HG03280 (cell line): Measurements from ENCODE around the gene PRAMEF1.
"Not testable (repeated sequence)": the region's sequence is repeated elsewhere in the genome, so short reads cannot be mapped to it uniquely, and the experiment has no call there.

Experiments used
- ATAC-seq: cut with Tn5 transposase; IDR thresholded peaks from one replicate; pipeline ENCODE4 v1.9.1; 2021; ENCODE audit warnings: mild to moderate bottlenecking, moderate library complexity; ENCODE audit not compliant: unreplicated experiment

Gene PRAMEF1

GRCh38 chr1:12791097-12791496, at the start of gene PRAMEF1:
TSS of gene PRAMEF1 (plus strand) at chr1:12791397. CDS start at chr1:12793228, 1,831 bp downstream.
- ATAC-seq: not testable (repeated sequence)

DNA sequence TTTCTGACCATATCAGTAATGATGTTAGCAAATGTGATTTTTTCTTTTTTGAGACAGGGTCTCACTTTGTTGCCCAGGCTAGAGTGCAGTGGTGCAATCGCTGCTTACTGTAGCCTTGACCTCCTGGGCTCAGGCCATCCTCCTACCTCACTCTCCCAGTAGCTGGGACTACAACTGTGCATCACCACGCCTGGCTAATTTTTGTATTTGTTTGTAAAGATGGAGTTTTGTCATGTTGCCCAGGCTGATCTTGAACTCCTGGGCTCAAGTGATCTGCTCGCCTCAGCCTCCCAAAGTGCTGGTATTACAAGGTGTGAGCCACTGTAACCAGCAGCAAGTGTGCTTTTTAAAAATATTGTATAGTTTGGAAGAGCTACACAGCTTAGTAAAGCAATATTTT, 49.3 kb upstream of the PRAMEF1 start:
- no peak for ATAC-seq

DNA sequence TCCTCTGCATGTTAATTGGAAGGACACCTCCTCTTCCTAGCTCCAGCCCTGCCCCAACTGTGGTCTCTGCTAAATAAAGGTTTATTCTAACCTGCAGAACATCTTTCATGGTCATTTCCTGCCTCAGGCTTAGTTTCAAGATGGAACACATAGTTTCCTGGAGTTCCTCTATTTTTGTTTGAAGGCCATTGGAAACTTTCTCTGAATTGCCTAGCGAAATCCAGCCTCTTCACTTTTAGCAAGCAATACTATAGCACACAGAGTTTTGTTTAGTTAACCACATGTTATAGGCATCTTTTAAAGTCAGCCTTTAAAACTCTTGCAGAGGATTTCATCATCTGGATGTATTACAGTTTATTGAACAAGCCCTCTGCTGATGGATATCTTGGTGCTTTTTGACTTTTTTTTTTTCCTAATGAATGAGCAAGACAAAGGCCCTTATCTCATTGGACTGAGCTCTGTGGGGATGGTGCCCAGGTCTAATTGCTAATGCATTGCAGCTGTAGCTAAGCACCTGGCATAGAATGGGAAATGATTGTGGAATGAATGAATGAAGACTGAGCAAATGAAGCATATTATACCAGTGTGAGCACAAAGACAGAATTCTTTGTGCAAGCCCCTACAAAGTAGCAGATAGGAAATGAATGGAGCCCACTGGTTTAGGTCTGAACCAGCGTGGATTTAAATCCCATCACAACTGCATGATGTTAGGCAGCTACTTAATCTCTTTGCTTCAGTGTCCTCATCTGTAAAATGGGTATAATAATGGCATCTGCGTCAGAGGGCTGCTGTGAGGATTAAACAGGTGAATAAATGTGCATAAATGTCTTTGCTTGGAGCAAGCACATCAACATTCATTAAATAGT, 45.8 kb upstream of the PRAMEF1 start:
- ATAC-seq: no peak

DNA sequence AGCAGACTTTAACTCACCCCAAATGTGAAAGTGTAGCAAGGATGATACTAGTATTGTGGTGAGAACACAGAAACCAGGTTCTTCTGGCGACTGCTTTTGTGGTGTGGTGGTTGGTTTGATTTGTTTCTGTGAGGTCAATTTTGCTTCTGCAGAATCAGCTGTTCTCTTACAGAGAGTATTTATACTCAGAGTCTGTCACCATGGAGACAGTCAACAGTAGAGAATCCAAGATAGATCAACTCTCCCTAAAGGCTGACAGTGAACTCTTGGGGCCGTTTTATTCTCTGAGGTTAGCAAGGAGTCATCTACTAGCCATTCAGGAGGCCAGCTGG, 45.2 kb upstream of the PRAMEF1 start, which contains the start of gene CFAP107:
CFAP107 (plus strand) TSS at position 209 of the 332 bp plus-strand sequence. CDS start 231 bp downstream, outside the sequence.
- ATAC-seq: peak; percentile 41

GRCh38 chr1:12748778-12749355, 42.3 kb upstream of the PRAMEF1 start:
- ATAC-seq: no peak

- ATAC-seq: no peak
These were observed 36.5 kb upstream of the PRAMEF1 start for GRCh38 chr1:12754738-12755137.

DNA sequence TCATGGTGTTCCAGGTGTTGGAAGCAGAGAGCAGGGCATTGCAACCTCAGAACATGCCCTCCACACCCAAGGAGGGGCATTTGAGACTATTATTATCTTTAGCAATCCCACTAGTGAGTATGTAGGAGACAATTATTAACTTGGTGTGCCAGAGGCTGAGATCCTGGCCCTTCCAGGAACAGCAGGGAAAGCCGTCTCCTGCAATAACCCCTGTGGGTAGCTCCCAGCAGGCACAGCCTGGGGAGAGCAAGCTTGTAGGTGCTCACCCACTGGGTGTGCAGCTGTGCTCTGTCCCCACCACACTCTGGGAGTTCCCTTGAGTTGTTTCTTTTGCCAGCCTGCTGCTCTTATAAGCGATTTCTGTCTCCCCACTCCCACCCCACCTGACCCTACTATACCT, 34.9 kb upstream of the PRAMEF1 start:
- ATAC-seq: no peak

DNA sequence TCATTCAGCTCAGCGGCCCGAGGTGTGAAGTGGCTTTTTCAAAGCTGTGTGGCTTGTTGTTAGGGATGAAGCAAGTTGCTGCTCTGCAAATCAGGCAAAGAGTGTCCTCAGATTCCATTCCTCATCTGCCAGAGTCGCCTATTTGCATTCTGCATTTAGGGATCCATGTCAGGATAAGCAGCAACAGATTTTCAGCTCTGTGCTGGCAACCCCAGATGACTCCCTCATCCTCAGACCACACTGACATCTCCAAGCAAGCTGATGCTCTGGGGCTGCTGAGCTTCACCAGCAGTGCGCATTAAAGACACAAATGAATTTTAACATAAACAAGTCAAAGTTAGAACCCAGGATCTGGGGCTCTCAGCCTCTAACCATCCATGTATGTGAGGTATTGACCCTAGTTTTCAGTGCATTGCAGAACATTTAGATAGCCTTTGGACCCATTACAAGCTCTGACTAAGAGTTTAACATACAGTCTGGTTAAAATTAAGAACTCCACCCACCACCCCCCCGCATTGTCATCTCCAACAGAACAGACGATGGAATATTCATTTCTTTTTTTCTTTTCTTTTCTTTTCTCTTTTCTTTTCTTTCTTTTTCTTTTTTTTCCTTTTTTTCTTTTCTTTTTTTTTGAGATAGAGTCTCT, 34.3 kb upstream of the PRAMEF1 start:
- no peak for ATAC-seq

- ATAC-seq: no peak
These were observed 33.4 kb upstream of the PRAMEF1 start for GRCh38 chr1:12757836-12758235.

GRCh38 chr1:12760256-12760795, 30.9 kb upstream of the PRAMEF1 start:
- no peak for ATAC-seq

DNA sequence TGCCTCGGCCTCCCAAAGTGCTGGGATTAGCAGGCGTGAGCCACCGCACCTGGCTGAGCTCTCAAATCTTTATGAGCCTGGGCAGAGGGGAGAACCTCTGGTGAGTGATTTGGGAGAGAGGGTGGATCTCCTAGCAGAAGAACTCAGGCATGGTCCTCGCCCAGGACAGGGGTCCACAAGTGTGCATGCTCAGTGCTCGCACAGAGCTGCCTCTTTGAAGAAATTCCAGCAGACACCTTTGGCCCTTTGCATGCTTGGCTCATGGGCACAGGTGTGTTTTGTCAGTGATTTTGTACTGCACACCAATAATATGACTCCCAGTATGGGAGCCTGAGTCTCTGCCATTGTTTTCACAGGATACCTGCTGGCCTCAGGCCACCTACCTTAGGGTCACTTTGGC, 29.4 kb upstream of the PRAMEF1 start:
- ATAC-seq: no peak

GRCh38 chr1:12762766-12763165, 28.4 kb upstream of the PRAMEF1 start:
- ATAC-seq: no peak

DNA sequence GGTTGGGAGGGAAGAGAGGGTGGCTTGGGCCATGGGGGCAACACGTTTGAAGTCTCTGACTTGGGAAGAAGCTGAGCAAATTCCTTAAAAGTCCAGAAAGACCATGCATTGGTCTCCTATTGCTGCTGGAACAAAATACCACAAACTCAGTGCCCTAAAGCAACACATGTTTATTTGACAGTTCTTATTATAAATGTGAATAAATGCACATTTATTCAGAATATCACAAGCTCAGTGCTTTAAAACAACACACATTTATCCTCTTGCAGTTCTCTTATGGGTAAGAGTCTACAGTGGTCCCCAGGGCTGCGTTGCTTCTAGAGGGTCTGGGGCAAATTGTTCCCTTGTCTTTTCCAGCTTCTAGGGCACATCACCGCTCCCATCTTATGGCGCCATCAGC, 27.7 kb upstream of the PRAMEF1 start:
- no peak for ATAC-seq

GRCh38 chr1:12764016-12764415, 27.2 kb upstream of the PRAMEF1 start:
- ATAC-seq: no peak

GRCh38 chr1:12769031-12769430, 22.2 kb upstream of the PRAMEF1 start:
- ATAC-seq: no peak

DNA sequence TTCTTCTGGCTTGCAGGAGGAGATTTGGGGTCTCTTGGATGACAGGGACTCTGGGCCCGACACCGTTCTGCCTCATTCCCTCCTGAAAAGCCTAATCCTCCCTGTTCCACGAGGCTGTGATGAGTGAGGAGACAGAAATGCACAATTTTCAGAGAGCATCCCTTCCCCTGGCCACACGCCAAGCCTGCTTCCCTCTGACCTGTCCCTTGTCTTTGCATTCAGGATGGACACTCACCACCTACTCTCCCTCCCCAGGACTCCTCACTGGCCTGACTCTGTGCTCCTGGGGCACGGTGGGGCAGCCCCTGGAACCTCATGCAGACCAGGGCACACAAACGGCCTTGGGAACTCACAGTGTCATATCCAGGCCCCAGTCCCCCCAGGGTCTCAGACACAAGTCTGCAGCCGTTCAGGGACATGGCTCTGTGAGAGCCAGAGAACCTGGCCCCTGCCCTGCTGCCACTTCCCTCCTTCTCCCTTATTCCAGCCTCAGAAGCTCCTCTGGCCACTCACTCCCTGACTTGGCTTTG, 21.2 kb upstream of the PRAMEF1 start:
- no peak for ATAC-seq

DNA sequence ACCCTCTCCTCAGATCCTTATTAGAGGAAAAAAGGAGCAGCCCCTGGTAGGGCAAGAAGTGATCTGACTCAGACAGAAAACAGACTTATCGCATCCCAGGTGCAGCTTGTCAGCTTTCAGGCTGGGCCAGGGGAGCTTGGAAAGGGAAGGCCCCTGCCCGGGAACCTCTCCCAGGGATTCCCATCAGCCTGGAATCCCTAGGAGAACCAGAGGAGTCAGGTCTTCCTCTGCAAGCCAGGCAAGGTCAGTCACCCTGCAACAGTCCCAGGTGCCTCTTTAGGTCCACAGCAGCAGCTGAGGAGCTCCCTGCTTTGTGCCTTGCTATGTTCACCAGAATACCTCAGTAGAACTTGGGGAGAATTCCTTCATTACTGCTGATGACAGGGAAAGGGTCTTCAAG, 20.6 kb upstream of the PRAMEF1 start:
- no peak for ATAC-seq

GRCh38 chr1:12771186-12771585, 20.0 kb upstream of the PRAMEF1 start:
- ATAC-seq: no peak

- ATAC-seq: no peak
These were observed 18.7 kb upstream of the PRAMEF1 start for GRCh38 chr1:12772520-12772919.

GRCh38 chr1:12773438-12773837, 17.8 kb upstream of the PRAMEF1 start, which contains the start of gene PRAMEF12:
TSS of gene PRAMEF12 (plus strand) at chr1:12773738. CDS start at chr1:12774868, 1,130 bp downstream.
- ATAC-seq: no peak

DNA sequence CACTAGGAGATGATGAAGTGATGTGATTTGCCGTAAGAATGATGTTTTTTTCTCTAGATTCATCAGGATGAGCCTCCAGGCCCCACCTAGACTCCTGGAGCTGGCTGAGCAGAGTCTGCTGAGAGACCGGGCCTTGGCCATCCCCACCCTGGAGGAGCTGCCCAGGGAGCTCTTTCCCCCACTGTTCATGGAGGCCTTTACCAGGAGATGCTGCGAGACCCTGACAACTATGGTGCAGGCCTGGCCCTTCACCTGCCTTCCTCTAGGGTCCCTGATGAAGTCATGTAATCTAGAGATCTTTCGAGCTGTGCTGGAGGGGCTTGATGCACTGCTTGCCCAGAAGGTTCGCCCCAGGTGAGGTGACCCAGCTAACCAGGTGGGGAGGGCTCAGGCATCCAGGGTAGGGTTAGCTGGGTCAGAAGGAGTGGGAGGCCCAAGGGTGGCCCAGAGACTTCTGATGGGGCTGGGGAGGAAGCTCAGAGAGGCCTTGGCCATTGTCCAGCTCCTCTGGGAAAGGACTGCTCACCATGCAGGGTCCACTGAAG, 16.3 kb upstream of the PRAMEF1 start:
- no peak for ATAC-seq
